Motor neuron (in vitro differentiated cells): Measurements from ENCODE around the gene RPL18A. TPM values are rescaled to one million over a fixed set of nuclear protein-coding genes. Genes with fewer than 3 reads are reported as not detected.
"Not testable (repeated sequence)": the region's sequence is repeated elsewhere in the genome, so short reads cannot be mapped to it uniquely, and the experiment has no call there.

Source experiments
- ATAC-seq, 8 experiments: fragments of 200-7000 bp; cut with Tn5 transposase; replicated peaks in 6 of 8; 2 replicates each; pipeline ENCODE4 v1.8.0; 2021; ENCODE audit warnings: mild to moderate bottlenecking in 8 of 8, moderate library complexity in 8 of 8
- H3K27ac ChIP-seq, 2 donors: fragments of 250-450 bp; sonication (Bioruptor Pico); 2 replicates each; pipeline ENCODE4 v1.9.0; 2021; ENCODE audit warnings: antibody characterized with exemption in 2 of 2, mild to moderate bottlenecking in 2 of 2, moderate library complexity in 1 of 2
- H3K4me1 ChIP-seq, 2 donors: fragments of 250-450 bp; sonication (Bioruptor Pico); replicated peaks in 1 of 2; 2 replicates each; pipeline ENCODE4 v1.6.1; 2021; ENCODE audit warnings: antibody characterized with exemption in 2 of 2, mild to moderate bottlenecking in 2 of 2, moderate library complexity in 1 of 2
- H3K4me3 ChIP-seq, 5 donors: fragments of 250-450 bp; sonication (Bioruptor Pico); 2 replicates each; pipeline ENCODE4 v1.9.0; 2021; ENCODE audit warnings: antibody characterized with exemption in 5 of 5, mild to moderate bottlenecking in 5 of 5, moderate library complexity in 4 of 5
- whole genome bisulfite sequencing, 10 experiments: fragments of 450-650 bp; shearing (Covaris generic); methylation state at CpG; one replicate each; pipeline ENCODE4 v1.0.0; 2022; 5-methylcytosine and 5-hydroxymethylcytosine counted together
- in situ Hi-C, 9 experiments: fragments of 400-800 bp; cut with MboI; loops; one replicate each; pipeline ENCODE4 v1.15.0; 2021; ENCODE audit warnings: low sequenced_read_pairs in 9 of 9, low pct_unique_long_range_greater_than_20kb in 2 of 9; ENCODE audit not compliant: unreplicated experiment in 9 of 9
- total RNA-seq, 8 experiments: library from RNA; unstranded; fragments of 300-600 nt; gene quantifications; 2 replicates each; pipeline versions ENCODE4 v1.2.3 to v1.2.4, GENCODE V29; 2022

Gene RPL18A
- total RNA-seq, 8 experiments from 2014 or later = 1,644 to 3,505 (median 2,481) TPM

GRCh38 chr19:17877696-17878095, 18.0 kb downstream of the RPL18A start:
- no peak overlapping the region for H3K27ac ChIP-seq
- in situ Hi-C loops = loop anchor here in 1 of 9 experiments (10.0 kb wide), 1 partner anchor 47 kb away; no protein-coding TSS in a partner anchor
- H3K4me1 ChIP-seq = peaks cover 0 to 4% of the 10 kb centered on the region in 2 donors
- no peak for ATAC-seq
- 86 to 100% (median 95%) methylated on average over 1 to 11 of the region's 16 CpGs; no CpG with 5 or more reads in 6 of the 10 experiments for WGBS, 10 experiments
- no peak overlapping the region for H3K4me3 ChIP-seq

GRCh38 chr19:17879466-17879865, 19.8 kb downstream of the RPL18A start:
- 20 to 100% (median 63%) methylated on average over 1 to 5 of the region's 7 CpGs; no CpG with 5 or more reads in 3 of the 10 experiments for WGBS, 10 experiments
- in situ Hi-C loops = loop anchor here in 1 of 9 experiments (10.0 kb wide), 1 partner anchor 45 kb away; no protein-coding TSS in a partner anchor

GRCh38 chr19:17881701-17882100, 22.0 kb downstream of the RPL18A start:
- no peak overlapping the region for H3K27ac ChIP-seq
- in situ Hi-C loops = no loop called here
- ATAC-seq = no peak
- WGBS, 10 experiments = 43 to 60% (median 52%) methylated on average over 1 to 5 of the region's 7 CpGs; no CpG with 5 or more reads in 7 of the 10 experiments
- no peak overlapping the region for H3K4me3 ChIP-seq
- H3K4me1 ChIP-seq = no peaks in the 10 kb centered on the region

More at GRCh38 chr19:17879466-17879865, 19.8 kb downstream of the RPL18A start:
- no peak for ATAC-seq
- Histone ChIP-seq H3K4me3 (no peak overlapping the region), H3K4me1 (no peaks in the 10 kb centered on the region), H3K27ac (no peak overlapping the region)

GRCh38 chr19:17883627-17884410, 24.1 kb downstream of the RPL18A start:
- Histone ChIP-seq H3K4me1 (no peaks in the 10 kb centered on the region), H3K27ac (no peak overlapping the region), H3K4me3 (no peak overlapping the region)
- 33 to 100% (median 90%) methylated on average over 1 to 3 of the region's 33 CpGs; no CpG with 5 or more reads in 1 of the 10 experiments for WGBS, 10 experiments
- ATAC-seq = no peak
- in situ Hi-C loops = no loop called here

- WGBS, 10 experiments = 13 to 100% (median 62%) methylated on average over 1 to 6 of the region's 7 CpGs
- no peak overlapping the region for H3K27ac ChIP-seq
- in situ Hi-C loops = no loop called here
- H3K4me3 ChIP-seq = no peak overlapping the region
- no peak for ATAC-seq
- H3K4me1 ChIP-seq = no peaks in the 10 kb centered on the region
These were observed 26.8 kb downstream of the RPL18A start for GRCh38 chr19:17886515-17886914.

GRCh38 chr19:17887221-17887620, 27.5 kb downstream of the RPL18A start:
- ATAC-seq, H3K27ac ChIP-seq, H3K4me1 ChIP-seq, in situ Hi-C loops, H3K4me3 ChIP-seq: not testable (repeated sequence)
- 0 to 86% (median 59%) methylated on average over 1 to 4 of the region's 4 CpGs; no CpG with 5 or more reads in 2 of the 10 experiments for WGBS, 10 experiments

GRCh38 chr19:17888260-17888659, 28.6 kb downstream of the RPL18A start:
- no peaks in the 10 kb centered on the region for H3K4me1 ChIP-seq
- in situ Hi-C loops = no loop called here
- 50 to 90% (median 62%) methylated on average over 1 to 6 of the region's 7 CpGs; no CpG with 5 or more reads in 6 of the 10 experiments for WGBS, 10 experiments
- no peak for ATAC-seq
- no peak overlapping the region for H3K27ac ChIP-seq
- no peak overlapping the region for H3K4me3 ChIP-seq

- Histone ChIP-seq H3K4me1 (no peaks in the 10 kb centered on the region), H3K27ac (no peak overlapping the region), H3K4me3 (no peak overlapping the region)
- in situ Hi-C loops = no loop called here
- ATAC-seq = peak in 6 of 8 experiments; percentile 30 to 86 (median 57)
- 0 to 60% (median 7%) methylated on average over 1 to 12 of the region's 18 CpGs; no CpG with 5 or more reads in 4 of the 10 experiments for WGBS, 10 experiments
These were observed 30.0 kb downstream of the RPL18A start for GRCh38 chr19:17889609-17890214.

GRCh38 chr19:17893766-17894165, 34.1 kb downstream of the RPL18A start:
- in situ Hi-C loops = no loop called here
- WGBS, 10 experiments = 47 to 100% (median 55%) methylated on average over 1 to 7 of the region's 9 CpGs; no CpG with 5 or more reads in 4 of the 10 experiments
- Histone ChIP-seq H3K27ac (no peak overlapping the region), H3K4me1 (no peaks in the 10 kb centered on the region), H3K4me3 (no peak overlapping the region)
- ATAC-seq = no peak

GRCh38 chr19:17902701-17903100, 43.0 kb downstream of the RPL18A start:
- 0 to 85% (median 38%) methylated on average over 1 to 4 of the region's 6 CpGs; no CpG with 5 or more reads in 6 of the 10 experiments for WGBS, 10 experiments
- no peak overlapping the region for H3K27ac ChIP-seq
- H3K4me3 ChIP-seq = no peak overlapping the region
- no peaks in the 10 kb centered on the region for H3K4me1 ChIP-seq
- in situ Hi-C loops = no loop called here
- ATAC-seq = peak in 3 of 8 experiments; percentile 71 to 98 (median 97)

- H3K4me3 ChIP-seq = no peak overlapping the region
- in situ Hi-C loops = no loop called here
- ATAC-seq = no peak
These were observed 48.5 kb downstream of the RPL18A start for GRCh38 chr19:17908244-17908643.

GRCh38 chr19:17909003-17909732, 49.5 kb downstream of the RPL18A start:
- H3K4me1 ChIP-seq = no peaks in the 10 kb centered on the region
- in situ Hi-C loops = no loop called here
- ATAC-seq = peak in 3 of 8 experiments; percentile 92 to 98 (median 95)
- H3K27ac ChIP-seq = no peak overlapping the region
- no peak overlapping the region for H3K4me3 ChIP-seq
- 0 to 90% (median 30%) methylated on average over 1 to 4 of the region's 7 CpGs; no CpG with 5 or more reads in 2 of the 10 experiments for WGBS, 10 experiments

More at GRCh38 chr19:17908244-17908643, 48.5 kb downstream of the RPL18A start:
- 55 to 92% (median 79%) methylated on average over 2 to 3 of the region's 3 CpGs for WGBS, 10 experiments
- Histone ChIP-seq H3K4me1 (no peaks in the 10 kb centered on the region), H3K27ac (no peak overlapping the region)
